Glutamatergic neuron (in vitro differentiated cells): ENCODE data around the gene PTF1A. TPM values are rescaled to one million over a fixed set of nuclear protein-coding genes. Genes with fewer than 3 reads are reported as not detected.

ENCODE experiments used
- DNase-seq: peaks from one replicate; pipeline ENCODE4 v3.0.0; 2022
- H3K27ac Mint-ChIP-seq: one replicate; pipeline ENCODE4 v1.8.0; 2020; ENCODE audit warnings: mild to moderate bottlenecking, mixed read lengths, inconsistent platforms; ENCODE audit not compliant: unreplicated experiment
- H3K27me3 Mint-ChIP-seq: one replicate; pipeline ENCODE4 v1.8.0; 2020; ENCODE audit warnings: mild to moderate bottlenecking, moderate library complexity, mixed read lengths, inconsistent platforms; ENCODE audit not compliant: unreplicated experiment
- H3K36me3 Mint-ChIP-seq: one replicate; pipeline ENCODE4 v1.8.0; 2020; ENCODE audit warnings: mild to moderate bottlenecking, mixed read lengths, inconsistent platforms; ENCODE audit not compliant: unreplicated experiment
- H3K4me1 Mint-ChIP-seq: one replicate; pipeline ENCODE4 v1.8.0; 2020; ENCODE audit warnings: mild to moderate bottlenecking, low read depth, mixed read lengths, inconsistent platforms; ENCODE audit not compliant: unreplicated experiment
- H3K4me3 Mint-ChIP-seq: one replicate; pipeline ENCODE4 v1.8.0; 2020; ENCODE audit warnings: mild to moderate bottlenecking, mixed read lengths, inconsistent platforms; ENCODE audit not compliant: unreplicated experiment
- H3K9me3 Mint-ChIP-seq: one replicate; pipeline ENCODE4 v1.8.0; 2020; ENCODE audit warnings: mild to moderate bottlenecking, moderate library complexity, mixed read lengths, inconsistent platforms; ENCODE audit not compliant: unreplicated experiment
- total RNA-seq: library from RNA; stranded (reverse); fragmentation: NEBNext Ultra II Directional; extraction: Animal tissue kit (Norgen Biotek cat#: 25700); gene quantifications from one replicate; pipeline ENCODE4 v1.2.1, GENCODE V29; 2021; ENCODE audit not compliant: unreplicated experiment
- TF ChIP-seq, protein P1 (sequence below): fragments of 200-600 bp; sonication (generic); IDR thresholded peaks from one replicate; pipeline ENCODE4 v1.5.0; 2021; ENCODE audit not compliant: partially characterized antibody, unreplicated experiment

PTF1A gene
- total RNA-seq, 1 donor from 2014 or later: not detected

DNA sequence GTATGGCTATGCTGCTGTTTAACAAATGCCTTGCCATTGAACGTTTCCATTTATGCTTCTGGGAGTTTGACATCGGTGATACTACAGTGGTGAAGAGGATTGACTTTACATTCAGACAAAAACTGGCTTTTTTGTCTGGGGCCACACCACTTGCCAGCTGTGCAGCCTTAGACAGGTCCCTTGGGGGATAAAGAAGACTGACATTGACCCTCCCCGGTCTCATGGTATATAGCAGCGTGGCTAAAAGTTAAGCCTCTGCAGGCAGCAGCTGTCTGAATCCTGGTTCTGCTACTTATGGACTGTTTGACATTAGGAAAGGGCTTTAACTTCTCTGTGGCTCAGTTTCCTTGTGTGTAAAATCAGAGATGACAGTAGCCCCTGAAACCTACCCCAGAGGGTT is 42.0 kb upstream of the PTF1A start:
- no peak for DNase-seq
- Mint-ChIP-seq H3K27me3 (no peaks in the 10 kb centered on the region), H3K36me3 (no peaks in the 10 kb centered on the region), H3K4me3 (no peak overlapping the region), H3K4me1 (no peaks in the 10 kb centered on the region), H3K27ac (no peak overlapping the region), H3K9me3 (no peaks in the 10 kb centered on the region)
- TF ChIP-seq, protein P1, sequence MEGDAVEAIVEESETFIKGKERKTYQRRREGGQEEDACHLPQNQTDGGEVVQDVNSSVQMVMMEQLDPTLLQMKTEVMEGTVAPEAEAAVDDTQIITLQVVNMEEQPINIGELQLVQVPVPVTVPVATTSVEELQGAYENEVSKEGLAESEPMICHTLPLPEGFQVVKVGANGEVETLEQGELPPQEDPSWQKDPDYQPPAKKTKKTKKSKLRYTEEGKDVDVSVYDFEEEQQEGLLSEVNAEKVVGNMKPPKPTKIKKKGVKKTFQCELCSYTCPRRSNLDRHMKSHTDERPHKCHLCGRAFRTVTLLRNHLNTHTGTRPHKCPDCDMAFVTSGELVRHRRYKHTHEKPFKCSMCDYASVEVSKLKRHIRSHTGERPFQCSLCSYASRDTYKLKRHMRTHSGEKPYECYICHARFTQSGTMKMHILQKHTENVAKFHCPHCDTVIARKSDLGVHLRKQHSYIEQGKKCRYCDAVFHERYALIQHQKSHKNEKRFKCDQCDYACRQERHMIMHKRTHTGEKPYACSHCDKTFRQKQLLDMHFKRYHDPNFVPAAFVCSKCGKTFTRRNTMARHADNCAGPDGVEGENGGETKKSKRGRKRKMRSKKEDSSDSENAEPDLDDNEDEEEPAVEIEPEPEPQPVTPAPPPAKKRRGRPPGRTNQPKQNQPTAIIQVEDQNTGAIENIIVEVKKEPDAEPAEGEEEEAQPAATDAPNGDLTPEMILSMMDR: no peak

DNA sequence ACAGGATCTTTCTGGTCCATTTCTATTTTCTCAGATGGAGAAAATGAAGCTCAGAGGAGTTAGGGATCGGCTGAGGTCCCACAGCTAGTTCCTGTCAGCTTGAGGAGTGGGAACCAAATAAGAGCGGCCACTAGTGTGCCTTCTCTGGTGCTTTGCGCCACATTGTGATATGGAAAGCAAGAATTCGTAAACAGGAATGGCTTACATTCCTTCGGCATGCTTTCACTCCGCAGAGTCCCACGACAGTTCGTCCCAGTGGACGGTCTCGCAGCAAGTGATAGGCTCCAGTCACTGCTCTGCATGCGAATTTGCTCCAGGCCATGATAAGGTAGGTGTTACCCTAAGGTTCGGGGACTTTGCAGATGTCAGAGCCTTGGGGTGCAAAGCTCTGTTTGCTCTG is 41.5 kb upstream of the PTF1A start:
- no peaks in the 10 kb centered on the region for H3K4me1 Mint-ChIP-seq
- no peaks in the 10 kb centered on the region for H3K9me3 Mint-ChIP-seq
- H3K27me3 Mint-ChIP-seq: no peaks in the 10 kb centered on the region
- H3K4me3 Mint-ChIP-seq: no peak overlapping the region
- DNase-seq: no peak
- H3K36me3 Mint-ChIP-seq: no peaks in the 10 kb centered on the region
- TF ChIP-seq, protein P1: no peak
- H3K27ac Mint-ChIP-seq: no peak overlapping the region

DNA sequence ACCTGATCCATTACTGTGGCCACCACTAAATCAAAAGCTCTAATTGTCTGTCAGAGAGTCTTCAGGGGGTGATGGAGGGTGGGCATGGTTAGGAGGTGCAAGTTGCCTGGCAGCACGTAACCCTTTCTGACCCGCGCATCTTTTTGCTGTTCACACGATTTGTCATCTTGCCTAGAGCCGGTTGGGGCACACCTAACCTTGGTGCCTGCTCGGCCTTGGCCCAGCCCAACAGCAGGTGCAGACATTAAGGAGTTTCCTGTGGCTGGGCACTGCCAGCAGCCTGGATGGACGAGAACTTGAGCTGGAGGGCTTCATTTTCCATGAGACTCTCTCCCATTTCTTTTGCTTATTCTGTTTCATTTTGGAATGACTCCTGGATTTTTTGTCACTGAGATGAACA is 41.0 kb upstream of the PTF1A start:
- Mint-ChIP-seq H3K4me1 (peaks cover 2% of the 10 kb centered on the region), H3K36me3 (no peaks in the 10 kb centered on the region), H3K4me3 (no peak overlapping the region), H3K27me3 (peaks cover 3% of the 10 kb centered on the region), H3K9me3 (no peaks in the 10 kb centered on the region), H3K27ac (no peak overlapping the region)
- TF ChIP-seq, protein P1: no peak
- no peak for DNase-seq

DNA sequence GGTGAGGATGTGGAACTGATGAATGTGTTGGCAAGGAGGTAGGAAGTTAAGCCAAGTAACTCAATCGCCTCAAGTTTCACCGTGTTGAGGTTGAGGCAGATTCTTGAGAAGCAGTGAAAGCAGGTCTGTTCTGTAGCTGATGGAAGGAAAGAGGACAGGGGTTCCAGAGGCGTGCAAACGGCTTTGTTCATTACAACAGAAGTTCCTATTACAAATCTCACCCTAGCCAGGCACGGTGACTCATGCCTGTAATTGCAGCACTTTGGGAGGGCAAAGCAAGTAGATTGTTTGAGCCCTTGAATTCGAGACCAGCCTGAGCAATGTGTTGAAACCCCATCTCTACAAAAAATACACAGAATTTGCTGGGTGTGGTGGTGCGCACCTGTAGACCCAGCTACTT is 36.9 kb upstream of the PTF1A start:
- TF ChIP-seq, protein P1: no peak
- H3K27ac Mint-ChIP-seq: no peak overlapping the region

DNA sequence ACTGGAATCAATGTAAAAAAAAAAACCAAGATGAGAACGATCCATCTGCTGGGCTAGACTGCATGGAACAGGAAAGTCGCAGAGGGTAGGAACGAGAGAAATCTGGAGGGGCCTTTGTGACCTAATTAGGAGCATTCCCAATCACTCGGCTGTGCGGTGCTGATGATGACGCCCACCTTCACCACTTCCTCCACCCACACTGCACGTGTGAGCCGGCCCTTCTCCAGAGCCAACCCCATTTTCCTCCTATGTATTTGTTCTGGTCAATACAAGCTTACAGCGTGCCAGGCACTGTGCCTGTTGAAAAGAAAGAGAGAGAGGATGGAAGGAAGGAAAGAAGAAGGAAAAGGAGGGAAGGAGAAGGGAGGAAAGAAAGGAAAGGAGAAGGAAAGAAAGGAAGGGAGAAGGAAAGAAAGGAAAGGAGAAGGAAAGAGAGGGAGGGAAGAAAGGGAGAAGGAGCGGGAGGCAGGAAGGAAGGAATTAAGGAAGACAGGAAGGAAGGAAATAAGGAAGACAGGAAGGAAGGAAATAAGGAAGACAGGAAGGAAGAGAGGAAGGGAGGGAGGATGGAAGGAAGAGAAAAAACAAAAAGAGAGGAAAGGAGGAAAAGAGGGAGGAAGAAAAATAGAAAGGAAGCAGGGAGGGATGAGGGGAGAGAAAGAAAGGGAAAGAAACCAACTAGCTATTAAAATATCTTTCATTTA is 35.5 kb upstream of the PTF1A start:
- TF ChIP-seq, protein P1: no peak
- Mint-ChIP-seq H3K36me3 (no peaks in the 10 kb centered on the region), H3K4me3 (no peak overlapping the region), H3K27ac (no peak overlapping the region), H3K27me3 (peaks cover 6% of the 10 kb centered on the region), H3K9me3 (no peaks in the 10 kb centered on the region), H3K4me1 (peaks cover 8% of the 10 kb centered on the region)
- DNase-seq: no peak

More for the DNA sequence above, 36.9 kb upstream of the PTF1A start:
- Mint-ChIP-seq H3K36me3 (no peaks in the 10 kb centered on the region), H3K27me3 (peaks cover 6% of the 10 kb centered on the region), H3K9me3 (no peaks in the 10 kb centered on the region), H3K4me1 (peaks cover 8% of the 10 kb centered on the region), H3K4me3 (no peak overlapping the region)
- DNase-seq: no peak
